Erythroblast (primary cell): ENCODE results near the gene PDPN.

Experiments used
- GATA1 ChIP-seq: IDR thresholded peaks from 2 replicates; pipeline ENCODE4 v1.6.1; 2011; ENCODE audit warnings: low read depth, mild to moderate bottlenecking, control low read depth, low read length, moderate library complexity
- POLR2A ChIP-seq: IDR thresholded peaks from 2 replicates; pipeline ENCODE4 v1.6.1; 2011; ENCODE audit warnings: mild to moderate bottlenecking, low read length

DNA sequence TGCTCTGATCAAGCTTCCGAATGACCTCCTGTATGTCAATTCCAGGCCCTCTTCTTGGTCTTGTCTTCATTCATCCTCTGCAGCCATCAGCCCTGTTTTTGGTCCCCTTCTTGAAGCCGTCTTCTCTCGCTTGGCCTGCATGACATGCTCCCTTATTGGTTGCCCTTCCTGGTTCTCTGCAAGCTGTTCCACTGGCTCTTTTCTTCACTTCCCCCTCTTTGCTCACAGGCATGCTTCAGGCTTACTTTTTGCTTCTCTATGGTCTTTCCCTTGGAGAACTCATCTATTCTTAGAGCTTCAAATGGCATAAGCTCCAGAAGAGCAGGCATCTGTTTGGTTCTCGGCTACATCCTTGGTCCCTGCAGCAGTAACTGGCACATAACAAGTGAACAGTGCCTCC lies 38.8 kb downstream of the PDPN start:
- TF ChIP-seq POLR2A: no peak
- TF ChIP-seq GATA1: no peak
